ENCODE results near the gene PDGFRB. TPM values are rescaled to one million over a fixed set of nuclear protein-coding genes. Genes with fewer than 3 reads are reported as not detected.

The PDGFRB gene
- total RNA-seq, 1 experiment from 2014 or later = 0.34 TPM

DNA sequence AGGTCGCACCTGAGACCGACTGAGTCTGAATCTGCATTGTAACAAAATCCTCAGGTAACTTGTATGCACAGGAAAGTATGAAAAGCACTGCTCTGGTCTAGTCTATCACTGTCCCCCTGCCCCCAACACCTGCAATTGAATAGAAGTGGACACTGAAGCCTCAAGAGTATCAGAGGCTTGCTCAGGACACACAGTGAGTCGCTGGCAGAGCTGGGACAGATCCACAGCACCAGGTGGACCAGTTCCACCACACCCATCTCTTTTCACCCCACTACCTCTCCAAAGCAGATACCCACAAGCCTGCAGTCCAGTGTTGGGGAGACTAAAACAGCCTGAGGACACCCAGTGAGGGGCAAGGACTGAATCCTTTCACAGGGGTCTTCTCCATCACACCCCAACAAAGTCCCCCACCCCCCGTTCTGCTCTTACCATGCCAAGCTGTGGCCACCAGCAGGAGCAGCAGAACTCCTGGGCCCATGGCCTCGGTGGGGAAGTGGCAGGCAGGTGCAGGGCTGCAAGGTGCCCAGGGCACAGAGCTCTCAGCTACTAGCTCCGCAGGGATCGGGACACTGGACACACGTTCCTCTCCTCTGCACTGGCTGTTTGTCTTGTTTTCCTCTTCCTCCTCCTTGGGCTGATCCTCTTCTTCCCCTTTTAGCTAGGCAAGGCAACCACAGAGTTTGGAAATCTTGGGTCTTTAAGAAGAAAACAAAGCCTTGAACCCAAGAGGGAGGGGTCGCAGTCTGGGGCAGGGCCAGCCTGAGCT lies 69.5 kb downstream of the PDGFRB start, which contains the start of gene CSF1R:
Gene CSF1R (minus strand): TSS at position 605 of the 766 bp plus-strand sequence. CDS start 127 bp downstream, at position 478.
- BruUV-seq (replicated peaks) = no TSS peak
- no peaks in the 10 kb centered on the region for H3K9me3 ChIP-seq (ENCODE audit: control insufficient read depth in 1 of 2, insufficient read depth in 1 of 2, low read depth in 1 of 2, low read length in 2 of 2)
- no peaks in the 10 kb centered on the region for H3K9me2 ChIP-seq (ENCODE audit: insufficient read depth)
- intact Hi-C loops (cut with micrococcal nuclease) = no loop called here
- H3K27me3 ChIP-seq (ENCODE audit: insufficient read depth, low read length) = peaks cover 30% of the 10 kb centered on the region
- no peak for DNase-seq (ENCODE audit: low read depth, low spot score)
- H3K4me2 ChIP-seq (ENCODE audit: low read length) = no peak within 1 kb of the TSS
- H3K4me3 ChIP-seq (replicated peaks in 1 of 2; ENCODE audit: low read depth in 1 of 2, low read length in 2 of 2) = no peak within 1 kb of the TSS
- H3K9ac ChIP-seq (ENCODE audit: low read length) = no peak within 1 kb of the TSS
- ChIA-PET CTCF (no interaction called here), RAD21 (ENCODE audit: low non-redundant PET in 1 of 2, low total read pairs in 2 of 2, uncharacterized antibody in 2 of 2, unreplicated experiment in 2 of 2) (no interaction called here), POLR2A (no interaction called here)
- no peak within 1 kb of the TSS for H3K27ac ChIP-seq (ENCODE audit: low read depth, low read length)
- no peaks in the 10 kb centered on the region for H3K36me3 ChIP-seq (ENCODE audit: control insufficient read depth in 1 of 2, insufficient read depth in 2 of 2, low read length in 2 of 2)
- TF ChIP-seq JUND (IDR thresholded peaks at IDR 0.05) (no peak), CBX3 (IDR thresholded peaks at IDR 0.05; ENCODE audit: low read depth) (no peak), EZH2 (IDR thresholded peaks at IDR 0.05) (no peak), SRF (IDR thresholded peaks at IDR 0.05; ENCODE audit: low read depth) (no peak), POLR2AphosphoS5 (IDR thresholded peaks at IDR 0.05; ENCODE audit: low read depth, low read length) (no peak), ZNF274 (IDR thresholded peaks at IDR 0.05; ENCODE audit: low read depth, low read length) (no peak), CEBPB (IDR thresholded peaks at IDR 0.05; ENCODE audit: low read depth) (no peak), EGR1 (IDR thresholded peaks at IDR 0.05; ENCODE audit: low read depth) (no peak), ZFX (IDR thresholded peaks at IDR 0.05) (no peak), RAD21 (IDR thresholded peaks at IDR 0.05; ENCODE audit: low read depth) (no peak), SP1 (IDR thresholded peaks at IDR 0.05; ENCODE audit: low read depth) (no peak), ELF1 (IDR thresholded peaks at IDR 0.05; ENCODE audit: borderline replicate concordance, low read depth) (no peak), EZH2phosphoT487 (IDR thresholded peaks at IDR 0.05; ENCODE audit: borderline replicate concordance) (no peak), TCF7L2 (IDR thresholded peaks at IDR 0.05; ENCODE audit: borderline replicate concordance, extremely low read depth, insufficient read depth, insufficient read length) (no peak)
- TF ChIP-seq, protein P1, sequence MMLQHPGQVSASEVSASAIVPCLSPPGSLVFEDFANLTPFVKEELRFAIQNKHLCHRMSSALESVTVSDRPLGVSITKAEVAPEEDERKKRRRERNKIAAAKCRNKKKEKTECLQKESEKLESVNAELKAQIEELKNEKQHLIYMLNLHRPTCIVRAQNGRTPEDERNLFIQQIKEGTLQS (IDR thresholded peaks at IDR 0.05) = no peak
- TF ChIP-seq, protein P2, sequence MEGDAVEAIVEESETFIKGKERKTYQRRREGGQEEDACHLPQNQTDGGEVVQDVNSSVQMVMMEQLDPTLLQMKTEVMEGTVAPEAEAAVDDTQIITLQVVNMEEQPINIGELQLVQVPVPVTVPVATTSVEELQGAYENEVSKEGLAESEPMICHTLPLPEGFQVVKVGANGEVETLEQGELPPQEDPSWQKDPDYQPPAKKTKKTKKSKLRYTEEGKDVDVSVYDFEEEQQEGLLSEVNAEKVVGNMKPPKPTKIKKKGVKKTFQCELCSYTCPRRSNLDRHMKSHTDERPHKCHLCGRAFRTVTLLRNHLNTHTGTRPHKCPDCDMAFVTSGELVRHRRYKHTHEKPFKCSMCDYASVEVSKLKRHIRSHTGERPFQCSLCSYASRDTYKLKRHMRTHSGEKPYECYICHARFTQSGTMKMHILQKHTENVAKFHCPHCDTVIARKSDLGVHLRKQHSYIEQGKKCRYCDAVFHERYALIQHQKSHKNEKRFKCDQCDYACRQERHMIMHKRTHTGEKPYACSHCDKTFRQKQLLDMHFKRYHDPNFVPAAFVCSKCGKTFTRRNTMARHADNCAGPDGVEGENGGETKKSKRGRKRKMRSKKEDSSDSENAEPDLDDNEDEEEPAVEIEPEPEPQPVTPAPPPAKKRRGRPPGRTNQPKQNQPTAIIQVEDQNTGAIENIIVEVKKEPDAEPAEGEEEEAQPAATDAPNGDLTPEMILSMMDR (IDR thresholded peaks at IDR 0.05 in 2 of 3, conservative IDR thresholded peaks at IDR 0.05 in 1 of 3; ENCODE audit: borderline replicate concordance in 1 of 3, insufficient read depth in 1 of 3, low read depth in 2 of 3, low read length in 2 of 3) = no peak
- no peaks in the 10 kb centered on the region for H3K4me1 ChIP-seq (ENCODE audit: control insufficient read depth in 1 of 2, insufficient read depth in 2 of 2, low read length in 2 of 2)
- ATAC-seq = no peak
- H3K79me2 ChIP-seq (ENCODE audit: insufficient read depth, low read length) = no peaks in the 10 kb centered on the region
- no peaks in the 10 kb centered on the region for H4K20me1 ChIP-seq (ENCODE audit: insufficient read depth)
- H2AFZ ChIP-seq (ENCODE audit: low read depth, low read length, poor library complexity, severe bottlenecking) = no peak within 1 kb of the TSS

All from HCT116 (cell line).